Skin of body (tissue), 2 donors: ENCODE data around the gene ZSWIM2. TPM values are rescaled to one million over a fixed set of nuclear protein-coding genes. Genes with fewer than 3 reads are reported as not detected.
"Not testable (repeated sequence)": the region's sequence is repeated elsewhere in the genome, so short reads cannot be mapped to it uniquely, and the experiment has no call there.

Experiments used
- DNase-seq: peaks from one replicate; lab custom pipeline; 2025; lab: John Stamatoyannopoulos, UW
- total RNA-seq: library from RNA; depleted of rRNA; stranded (reverse); fragments of >200 nt; gene quantifications from one replicate; pipeline ENCODE4 v1.2.3, GENCODE V29; 2014

ZSWIM2 gene
- total RNA-seq, 1 donor from 2014 or later = not detected

- no peak for DNase-seq
Measured at GRCh38 chr2:186842373-186842772, 6.6 kb downstream of the ZSWIM2 start.

- peak; percentile 10 for DNase-seq
Measured at GRCh38 chr2:186841940-186842339, 7.0 kb downstream of the ZSWIM2 start.

GRCh38 chr2:186835628-186836027 lies 13.3 kb downstream of the ZSWIM2 start:
- DNase-seq = no peak

- no peak for DNase-seq
Measured at GRCh38 chr2:186827862-186828492, 21.0 kb downstream of the ZSWIM2 start.

- no peak for DNase-seq
Measured at GRCh38 chr2:186827411-186827810, 21.6 kb downstream of the ZSWIM2 start.

GRCh38 chr2:186822323-186822722 lies 26.6 kb downstream of the ZSWIM2 start:
- DNase-seq = no peak

- no peak for DNase-seq
Measured at GRCh38 chr2:186820303-186820702, 28.7 kb downstream of the ZSWIM2 start.

GRCh38 chr2:186811760-186812159 lies 37.2 kb downstream of the ZSWIM2 start:
- DNase-seq = not testable (repeated sequence)

- DNase-seq = no peak
Measured at GRCh38 chr2:186806591-186806990, 42.4 kb downstream of the ZSWIM2 start.

- not testable (repeated sequence) for DNase-seq
Measured at GRCh38 chr2:186798604-186799003, 50.4 kb downstream of the ZSWIM2 start.

GRCh38 chr2:186784930-186785329 lies 64.0 kb downstream of the ZSWIM2 start:
- DNase-seq = no peak

GRCh38 chr2:186783254-186783653 lies 65.7 kb downstream of the ZSWIM2 start:
- no peak for DNase-seq

- no peak for DNase-seq
Measured at GRCh38 chr2:186780701-186781316, 68.2 kb downstream of the ZSWIM2 start.

Other genes starting within 250 kb of the ZSWIM2 start
- 17.4 TPM for gene FAM171B, start 155.1 kb downstream of the ZSWIM2 start, total RNA-seq